SK-N-SH treated with all-trans-retinoic acid at 6 μM for 48 hours (cell line): ENCODE data around the gene RBL2.

ENCODE experiments used
- ATAC-seq: fragments of 200-7000 bp; cut with Tn5 transposase; 3 replicates; pipeline ENCODE4 v1.9.1; 2020; ENCODE audit warnings: mild to moderate bottlenecking, moderate library complexity
- ARNTL ChIP-seq: fragments of 450-650 bp; formaldehyde crosslinking; IDR thresholded peaks from 2 replicates; pipeline ENCODE4 v1.5.0; 2020; ENCODE audit warnings: low read depth, mild to moderate bottlenecking, moderate library complexity, borderline replicate concordance
- CSDC2 ChIP-seq: fragments of 250-450 bp; sonication (Bioruptor Pico); IDR thresholded peaks from 2 replicates; pipeline ENCODE4 v1.5.0; 2020; ENCODE audit warnings: mild to moderate bottlenecking, moderate library complexity
- ESRRG ChIP-seq: fragments of 250-450 bp; sonication (Bioruptor Pico); IDR thresholded peaks from 2 replicates; pipeline ENCODE4 v1.6.1; 2021; ENCODE audit warnings: mild to moderate bottlenecking
- GLIS3 ChIP-seq: fragments of 250-450 bp; sonication (Bioruptor Pico); IDR thresholded peaks from 2 replicates; pipeline ENCODE4 v1.5.0; 2020; ENCODE audit warnings: mild to moderate bottlenecking, moderate library complexity
- PPARA ChIP-seq: fragments of 250-450 bp; sonication (Bioruptor Pico); IDR thresholded peaks from 2 replicates; pipeline ENCODE4 v1.5.0; 2020; ENCODE audit warnings: mild to moderate bottlenecking, borderline replicate concordance
- RARB ChIP-seq: fragments of 250-450 bp; sonication (Bioruptor Pico); IDR thresholded peaks from 2 replicates; pipeline ENCODE4 v1.8.0; 2021; ENCODE audit warnings: mild to moderate bottlenecking, moderate library complexity
- SNAI2 ChIP-seq: fragments of 250-450 bp; sonication (Bioruptor Pico); IDR thresholded peaks from 2 replicates; pipeline ENCODE4 v1.5.0; 2020; ENCODE audit warnings: mild to moderate bottlenecking, moderate library complexity
- TCF4 ChIP-seq: fragments of 250-450 bp; sonication (Bioruptor Pico); IDR thresholded peaks from 2 replicates; pipeline ENCODE4 v1.8.0; 2021; ENCODE audit warnings: mild to moderate bottlenecking, moderate library complexity, borderline replicate concordance
- TOX ChIP-seq: fragments of 250-450 bp; sonication (Bioruptor Pico); IDR thresholded peaks from 2 replicates; pipeline ENCODE4 v1.8.0; 2021; ENCODE audit warnings: mild to moderate bottlenecking, moderate library complexity, borderline replicate concordance
- ZC3H10 ChIP-seq: fragments of 250-450 bp; sonication (Bioruptor Pico); IDR thresholded peaks from 2 replicates; pipeline ENCODE4 v1.5.1; 2021; ENCODE audit warnings: mild to moderate bottlenecking, moderate library complexity
- ZFP30 ChIP-seq: fragments of 450-650 bp; formaldehyde crosslinking; IDR thresholded peaks from 2 replicates; pipeline ENCODE4 v1.5.0; 2022; ENCODE audit warnings: mild to moderate bottlenecking, moderate library complexity
- ZNF565 ChIP-seq: fragments of 450-650 bp; formaldehyde crosslinking; conservative IDR thresholded peaks from 2 replicates; pipeline ENCODE4 v1.5.0; 2020; ENCODE audit warnings: low read depth, mild to moderate bottlenecking, moderate library complexity
- ZNF70 ChIP-seq: fragments of 450-650 bp; formaldehyde crosslinking; IDR thresholded peaks from 2 replicates; pipeline ENCODE4 v1.5.0; 2020; ENCODE audit warnings: mild to moderate bottlenecking, moderate library complexity
- ZNF8 ChIP-seq: fragments of 450-650 bp; formaldehyde crosslinking; IDR thresholded peaks from 2 replicates; pipeline ENCODE4 v1.5.0; 2020; ENCODE audit warnings: mild to moderate bottlenecking, moderate library complexity
- TF ChIP-seq, protein P1 (sequence below): fragments of 250-450 bp; sonication (Bioruptor Pico); IDR thresholded peaks from 2 replicates; pipeline ENCODE4 v1.8.0; 2020; ENCODE audit warnings: mild to moderate bottlenecking, moderate library complexity, borderline replicate concordance
- TF ChIP-seq, protein P2 (sequence below): fragments of 250-450 bp; sonication (Bioruptor Pico); IDR thresholded peaks from 2 replicates; pipeline ENCODE4 v1.5.1; 2020; ENCODE audit warnings: low read depth, mild to moderate bottlenecking, moderate library complexity
- TF ChIP-seq, protein P3 (sequence below): fragments of 250-450 bp; sonication (Bioruptor Pico); IDR thresholded peaks from 2 replicates; pipeline ENCODE4 v1.8.0; 2021; ENCODE audit warnings: low read depth, mild to moderate bottlenecking, moderate library complexity, borderline replicate concordance
- TF ChIP-seq, protein P4 (sequence below): fragments of 250-450 bp; sonication (Bioruptor Pico); IDR thresholded peaks from 2 replicates; pipeline ENCODE4 v1.5.0; 2020; ENCODE audit warnings: mild to moderate bottlenecking, moderate library complexity

Gene RBL2

DNA sequence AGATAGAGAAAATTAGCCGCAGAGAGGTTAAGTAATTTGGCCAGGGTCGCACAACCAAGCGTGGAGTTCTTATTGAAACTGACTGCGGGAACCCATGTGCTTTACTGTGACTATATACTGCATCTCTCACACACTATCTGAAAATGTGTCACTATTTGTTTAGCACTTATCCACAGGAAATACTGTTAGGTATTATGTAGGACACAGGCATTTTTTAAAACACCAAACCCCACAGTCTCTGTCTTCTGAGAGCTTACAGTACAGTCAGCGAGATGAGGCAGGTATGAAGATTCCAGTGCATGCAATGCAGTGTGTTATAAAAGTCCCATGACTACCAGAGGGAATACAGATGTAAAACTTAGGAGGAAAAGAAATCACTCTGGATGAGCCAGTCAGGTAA lies 11.3 kb downstream of the RBL2 start:
- no peak for TF ChIP-seq CSDC2 (CRISPR knock-in tag)
- TF ChIP-seq, all 23 proteins: peak for 0
- ATAC-seq, result no peak

DNA sequence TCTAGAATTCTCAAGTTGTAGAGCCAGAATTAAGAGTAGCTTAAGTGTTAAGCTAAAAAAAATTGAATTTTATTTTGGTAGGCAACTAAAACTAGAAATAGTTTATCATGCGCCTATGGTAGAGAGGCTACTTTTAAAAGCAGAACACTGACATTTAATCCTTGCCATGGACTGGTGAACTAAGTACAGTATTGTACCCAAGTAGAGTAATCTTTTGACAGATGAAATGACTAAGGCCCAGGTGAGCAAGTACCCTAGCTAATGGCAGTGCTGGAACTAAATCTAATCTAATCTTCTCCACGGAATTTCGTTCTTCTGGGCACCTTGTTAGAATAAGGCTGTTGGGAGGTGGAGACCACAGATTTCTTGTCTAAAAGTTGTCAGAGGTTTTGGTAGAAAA lies 11.8 kb downstream of the RBL2 start:
- TF ChIP-seq, protein P1, sequence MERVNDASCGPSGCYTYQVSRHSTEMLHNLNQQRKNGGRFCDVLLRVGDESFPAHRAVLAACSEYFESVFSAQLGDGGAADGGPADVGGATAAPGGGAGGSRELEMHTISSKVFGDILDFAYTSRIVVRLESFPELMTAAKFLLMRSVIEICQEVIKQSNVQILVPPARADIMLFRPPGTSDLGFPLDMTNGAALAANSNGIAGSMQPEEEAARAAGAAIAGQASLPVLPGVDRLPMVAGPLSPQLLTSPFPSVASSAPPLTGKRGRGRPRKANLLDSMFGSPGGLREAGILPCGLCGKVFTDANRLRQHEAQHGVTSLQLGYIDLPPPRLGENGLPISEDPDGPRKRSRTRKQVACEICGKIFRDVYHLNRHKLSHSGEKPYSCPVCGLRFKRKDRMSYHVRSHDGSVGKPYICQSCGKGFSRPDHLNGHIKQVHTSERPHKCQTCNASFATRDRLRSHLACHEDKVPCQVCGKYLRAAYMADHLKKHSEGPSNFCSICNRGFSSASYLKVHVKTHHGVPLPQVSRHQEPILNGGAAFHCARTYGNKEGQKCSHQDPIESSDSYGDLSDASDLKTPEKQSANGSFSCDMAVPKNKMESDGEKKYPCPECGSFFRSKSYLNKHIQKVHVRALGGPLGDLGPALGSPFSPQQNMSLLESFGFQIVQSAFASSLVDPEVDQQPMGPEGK (CRISPR knock-in tag), result no peak
- TF ChIP-seq ZNF8 (CRISPR knock-in tag), result no peak
- no peak for TF ChIP-seq SNAI2
- no peak for TF ChIP-seq TCF4 (CRISPR knock-in tag)
- TF ChIP-seq ARNTL (CRISPR knock-in tag), result no peak
- no peak for TF ChIP-seq ESRRG (CRISPR knock-in tag)
- TF ChIP-seq, protein P2, sequence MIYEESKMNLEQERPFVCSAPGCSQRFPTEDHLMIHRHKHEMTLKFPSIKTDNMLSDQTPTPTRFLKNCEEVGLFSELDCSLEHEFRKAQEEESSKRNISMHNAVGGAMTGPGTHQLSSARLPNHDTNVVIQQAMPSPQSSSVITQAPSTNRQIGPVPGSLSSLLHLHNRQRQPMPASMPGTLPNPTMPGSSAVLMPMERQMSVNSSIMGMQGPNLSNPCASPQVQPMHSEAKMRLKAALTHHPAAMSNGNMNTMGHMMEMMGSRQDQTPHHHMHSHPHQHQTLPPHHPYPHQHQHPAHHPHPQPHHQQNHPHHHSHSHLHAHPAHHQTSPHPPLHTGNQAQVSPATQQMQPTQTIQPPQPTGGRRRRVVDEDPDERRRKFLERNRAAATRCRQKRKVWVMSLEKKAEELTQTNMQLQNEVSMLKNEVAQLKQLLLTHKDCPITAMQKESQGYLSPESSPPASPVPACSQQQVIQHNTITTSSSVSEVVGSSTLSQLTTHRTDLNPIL (CRISPR knock-in tag), result no peak
- no peak for TF ChIP-seq ZNF565 (CRISPR knock-in tag)
- TF ChIP-seq, protein P3, sequence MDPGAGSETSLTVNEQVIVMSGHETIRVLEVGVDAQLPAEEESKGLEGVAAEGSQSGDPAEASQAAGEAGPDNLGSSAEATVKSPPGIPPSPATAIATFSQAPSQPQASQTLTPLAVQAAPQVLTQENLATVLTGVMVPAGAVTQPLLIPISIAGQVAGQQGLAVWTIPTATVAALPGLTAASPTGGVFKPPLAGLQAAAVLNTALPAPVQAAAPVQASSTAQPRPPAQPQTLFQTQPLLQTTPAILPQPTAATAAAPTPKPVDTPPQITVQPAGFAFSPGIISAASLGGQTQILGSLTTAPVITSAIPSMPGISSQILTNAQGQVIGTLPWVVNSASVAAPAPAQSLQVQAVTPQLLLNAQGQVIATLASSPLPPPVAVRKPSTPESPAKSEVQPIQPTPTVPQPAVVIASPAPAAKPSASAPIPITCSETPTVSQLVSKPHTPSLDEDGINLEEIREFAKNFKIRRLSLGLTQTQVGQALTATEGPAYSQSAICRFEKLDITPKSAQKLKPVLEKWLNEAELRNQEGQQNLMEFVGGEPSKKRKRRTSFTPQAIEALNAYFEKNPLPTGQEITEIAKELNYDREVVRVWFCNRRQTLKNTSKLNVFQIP (CRISPR knock-in tag), result no peak
- TF ChIP-seq ZNF70 (CRISPR knock-in tag), result no peak
- no peak for TF ChIP-seq PPARA (CRISPR knock-in tag)
- TF ChIP-seq TOX (CRISPR knock-in tag), result no peak
- no peak for TF ChIP-seq CSDC2 (CRISPR knock-in tag)
- ATAC-seq, result no peak

DNA sequence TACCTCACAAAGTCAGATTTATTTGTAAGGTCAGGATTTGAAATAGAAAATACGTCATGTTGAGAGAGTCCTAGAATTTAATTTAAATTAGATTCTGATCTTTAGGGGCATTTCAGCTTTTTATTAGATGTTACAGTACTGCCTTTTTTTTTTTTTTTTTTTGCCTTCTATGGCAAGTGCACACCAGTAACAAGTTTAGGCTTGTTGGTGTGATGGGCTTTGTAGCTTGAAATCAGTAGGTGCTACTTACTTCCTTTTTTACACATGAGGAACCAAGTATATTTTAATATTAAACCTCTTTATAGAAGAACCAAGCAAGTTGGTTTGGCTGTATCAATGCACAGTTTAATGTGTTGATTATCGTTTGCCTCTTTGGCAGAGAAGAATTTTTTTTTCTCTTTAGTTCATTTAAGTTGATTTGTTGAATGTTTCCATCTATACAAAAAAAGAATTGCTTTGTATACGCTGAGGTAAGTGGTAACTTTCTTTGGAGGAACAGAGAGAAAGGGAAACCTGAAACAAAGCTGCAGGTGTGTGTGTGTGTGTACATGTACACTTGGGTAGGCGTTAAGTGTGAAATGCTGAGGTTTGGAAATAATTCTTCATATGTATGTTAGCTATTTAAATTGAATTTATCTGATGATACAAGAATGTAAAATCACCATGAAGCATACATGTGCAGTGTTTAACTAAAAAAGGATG lies 15.7 kb downstream of the RBL2 start:
- ATAC-seq, result no peak
- TF ChIP-seq TCF4 (CRISPR knock-in tag) (no peak), GLIS3 (CRISPR knock-in tag) (no peak), RARB (CRISPR knock-in tag) (no peak), ZFP30 (no peak)
- TF ChIP-seq, all 23 proteins: peak for 0

DNA sequence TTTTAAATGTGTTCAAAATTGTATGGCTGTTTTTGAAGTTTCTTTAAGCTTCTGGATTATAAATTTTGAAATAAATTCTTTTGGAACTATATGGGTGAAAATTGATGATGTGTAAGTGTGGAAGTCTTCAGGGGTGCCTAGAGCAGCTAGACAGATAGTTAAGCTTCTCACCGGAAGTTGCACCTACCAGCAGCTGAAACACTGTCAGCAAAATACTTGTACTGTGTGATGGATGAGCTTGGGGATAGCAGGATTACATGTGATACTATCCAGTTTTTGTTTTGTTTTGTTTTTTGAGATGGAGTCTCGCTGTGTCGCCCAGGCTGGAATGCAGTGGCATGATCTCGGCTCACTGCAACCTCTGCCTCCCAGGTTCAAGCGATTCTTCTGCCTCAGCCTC lies 19.7 kb downstream of the RBL2 start:
- ATAC-seq, result no peak
- TF ChIP-seq, protein P1 (CRISPR knock-in tag), result no peak
- TF ChIP-seq, protein P3 (CRISPR knock-in tag), result no peak

DNA sequence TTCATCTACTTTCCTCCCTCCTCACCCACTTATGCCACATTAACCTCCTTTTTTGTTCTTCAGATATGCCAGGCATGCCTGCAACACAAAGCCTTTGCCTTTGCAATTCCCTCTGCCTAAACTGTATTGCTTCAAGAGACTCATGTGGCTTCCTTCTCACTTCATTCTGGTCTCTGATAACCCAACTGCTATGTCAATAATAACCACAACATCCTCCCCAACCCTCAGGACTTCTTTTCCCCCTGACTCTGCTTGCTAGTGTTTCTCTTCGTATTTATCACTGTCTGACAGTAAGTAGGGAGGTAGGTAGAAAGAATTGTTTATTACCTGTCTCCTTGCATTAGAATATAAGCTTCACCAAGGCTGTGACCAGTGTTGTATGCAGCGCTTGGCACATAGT lies 22.4 kb downstream of the RBL2 start:
- TF ChIP-seq, protein P4, sequence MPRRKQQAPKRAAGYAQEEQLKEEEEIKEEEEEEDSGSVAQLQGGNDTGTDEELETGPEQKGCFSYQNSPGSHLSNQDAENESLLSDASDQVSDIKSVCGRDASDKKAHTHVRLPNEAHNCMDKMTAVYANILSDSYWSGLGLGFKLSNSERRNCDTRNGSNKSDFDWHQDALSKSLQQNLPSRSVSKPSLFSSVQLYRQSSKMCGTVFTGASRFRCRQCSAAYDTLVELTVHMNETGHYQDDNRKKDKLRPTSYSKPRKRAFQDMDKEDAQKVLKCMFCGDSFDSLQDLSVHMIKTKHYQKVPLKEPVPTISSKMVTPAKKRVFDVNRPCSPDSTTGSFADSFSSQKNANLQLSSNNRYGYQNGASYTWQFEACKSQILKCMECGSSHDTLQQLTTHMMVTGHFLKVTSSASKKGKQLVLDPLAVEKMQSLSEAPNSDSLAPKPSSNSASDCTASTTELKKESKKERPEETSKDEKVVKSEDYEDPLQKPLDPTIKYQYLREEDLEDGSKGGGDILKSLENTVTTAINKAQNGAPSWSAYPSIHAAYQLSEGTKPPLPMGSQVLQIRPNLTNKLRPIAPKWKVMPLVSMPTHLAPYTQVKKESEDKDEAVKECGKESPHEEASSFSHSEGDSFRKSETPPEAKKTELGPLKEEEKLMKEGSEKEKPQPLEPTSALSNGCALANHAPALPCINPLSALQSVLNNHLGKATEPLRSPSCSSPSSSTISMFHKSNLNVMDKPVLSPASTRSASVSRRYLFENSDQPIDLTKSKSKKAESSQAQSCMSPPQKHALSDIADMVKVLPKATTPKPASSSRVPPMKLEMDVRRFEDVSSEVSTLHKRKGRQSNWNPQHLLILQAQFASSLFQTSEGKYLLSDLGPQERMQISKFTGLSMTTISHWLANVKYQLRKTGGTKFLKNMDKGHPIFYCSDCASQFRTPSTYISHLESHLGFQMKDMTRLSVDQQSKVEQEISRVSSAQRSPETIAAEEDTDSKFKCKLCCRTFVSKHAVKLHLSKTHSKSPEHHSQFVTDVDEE (CRISPR knock-in tag), result no peak
- TF ChIP-seq ZC3H10 (CRISPR knock-in tag), result no peak
- no peak for ATAC-seq
